ENCODE measurements around the gene RAE1. TPM values are rescaled to one million over a fixed set of nuclear protein-coding genes. Genes with fewer than 3 reads are reported as not detected.

Gene RAE1
- total and polyA plus RNA-seq, 2 experiments from 2014 or later, result 35.8 to 43.3 TPM

DNA sequence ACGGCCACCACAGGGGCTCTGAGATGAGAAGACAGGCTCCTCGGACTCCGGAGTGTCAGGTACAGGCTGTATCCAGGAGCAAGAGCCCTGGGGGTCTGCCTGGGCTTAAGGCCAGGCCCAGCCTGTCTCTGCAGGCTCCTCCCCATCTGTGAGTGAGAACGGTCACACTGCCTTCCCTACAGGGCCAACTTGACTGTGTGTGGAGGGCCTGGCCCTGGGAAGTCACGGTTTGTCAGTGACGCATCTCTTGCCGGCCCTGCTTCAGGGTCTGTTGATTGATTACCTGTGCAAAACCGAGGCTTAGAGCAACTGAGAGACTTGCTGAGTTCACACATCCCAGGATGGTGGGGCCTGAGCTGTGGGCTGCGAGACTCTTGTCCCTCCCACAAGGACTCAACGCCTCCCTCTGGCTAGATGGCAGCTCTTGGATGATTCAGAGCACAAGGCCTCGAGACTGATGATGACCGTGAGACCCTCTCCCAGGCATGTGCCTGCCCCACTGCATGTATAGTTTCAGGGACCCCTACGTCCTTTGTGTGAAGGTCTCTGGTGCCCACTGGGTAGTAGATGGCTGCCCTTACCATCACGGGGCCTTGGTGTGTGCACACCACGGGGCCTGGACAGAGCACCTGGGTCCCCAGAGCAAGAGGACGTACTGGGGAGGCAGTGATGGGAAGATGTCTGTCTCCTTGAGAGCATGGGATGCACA lies 46.1 kb downstream of the RAE1 start:
- H3K4me2 ChIP-seq, result no peak overlapping the region
- H3K27me3 ChIP-seq, result no peaks in the 10 kb centered on the region
- no peaks in the 10 kb centered on the region for H4K20me1 ChIP-seq (ENCODE audit: insufficient read depth, poor library complexity, severe bottlenecking)
- no peak for DNase-seq (ENCODE audit: low spot score)
- H3K27ac ChIP-seq, result no peak overlapping the region
- peaks cover 5% of the 10 kb centered on the region for H3K4me1 ChIP-seq (ENCODE audit: insufficient read depth)
- no peak overlapping the region for H2AFZ ChIP-seq
- WGBS (ENCODE audit: low lambda C conversion rate, missing lambda C conversion rate), result 82% methylated on average over 16 of the region's 16 CpGs
- no peaks in the 10 kb centered on the region for H3K9me3 ChIP-seq (ENCODE audit: low read depth)
- H3K9me2 ChIP-seq (replicated peaks; ENCODE audit: insufficient read depth), result no peaks in the 10 kb centered on the region
- peaks cover 1% of the 10 kb centered on the region for H3K79me2 ChIP-seq
- H3K4me3 ChIP-seq, result no peak overlapping the region
- H3K36me3 ChIP-seq (replicated peaks; ENCODE audit: insufficient read depth, low read depth), result no peaks in the 10 kb centered on the region
- no peak for TF ChIP-seq EZH2 (IDR thresholded peaks at IDR 0.05; ENCODE audit: borderline replicate concordance)
- TF ChIP-seq, protein P1, sequence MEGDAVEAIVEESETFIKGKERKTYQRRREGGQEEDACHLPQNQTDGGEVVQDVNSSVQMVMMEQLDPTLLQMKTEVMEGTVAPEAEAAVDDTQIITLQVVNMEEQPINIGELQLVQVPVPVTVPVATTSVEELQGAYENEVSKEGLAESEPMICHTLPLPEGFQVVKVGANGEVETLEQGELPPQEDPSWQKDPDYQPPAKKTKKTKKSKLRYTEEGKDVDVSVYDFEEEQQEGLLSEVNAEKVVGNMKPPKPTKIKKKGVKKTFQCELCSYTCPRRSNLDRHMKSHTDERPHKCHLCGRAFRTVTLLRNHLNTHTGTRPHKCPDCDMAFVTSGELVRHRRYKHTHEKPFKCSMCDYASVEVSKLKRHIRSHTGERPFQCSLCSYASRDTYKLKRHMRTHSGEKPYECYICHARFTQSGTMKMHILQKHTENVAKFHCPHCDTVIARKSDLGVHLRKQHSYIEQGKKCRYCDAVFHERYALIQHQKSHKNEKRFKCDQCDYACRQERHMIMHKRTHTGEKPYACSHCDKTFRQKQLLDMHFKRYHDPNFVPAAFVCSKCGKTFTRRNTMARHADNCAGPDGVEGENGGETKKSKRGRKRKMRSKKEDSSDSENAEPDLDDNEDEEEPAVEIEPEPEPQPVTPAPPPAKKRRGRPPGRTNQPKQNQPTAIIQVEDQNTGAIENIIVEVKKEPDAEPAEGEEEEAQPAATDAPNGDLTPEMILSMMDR (IDR thresholded peaks at IDR 0.05; ENCODE audit: poor library complexity), result no peak
- no peak for TF ChIP-seq EZH2phosphoT487 (IDR thresholded peaks at IDR 0.05; ENCODE audit: low read depth, severe bottlenecking, unreplicated experiment)

GRCh38 chr20:57397693-57398108 lies 46.6 kb downstream of the RAE1 start:
- no peaks in the 10 kb centered on the region for H3K9me3 ChIP-seq (ENCODE audit: low read depth)
- H3K9me2 ChIP-seq (replicated peaks; ENCODE audit: insufficient read depth), result no peaks in the 10 kb centered on the region
- no peak for DNase-seq (ENCODE audit: low spot score)
- no peaks in the 10 kb centered on the region for H4K20me1 ChIP-seq (ENCODE audit: insufficient read depth, poor library complexity, severe bottlenecking)
- H2AFZ ChIP-seq, result no peak overlapping the region
- H3K4me2 ChIP-seq, result no peak overlapping the region
- H3K79me2 ChIP-seq, result no peaks in the 10 kb centered on the region
- WGBS (ENCODE audit: low lambda C conversion rate, missing lambda C conversion rate), result 89% methylated on average over 13 of the region's 13 CpGs
- H3K27me3 ChIP-seq, result no peaks in the 10 kb centered on the region
- TF ChIP-seq, protein P1 (IDR thresholded peaks at IDR 0.05; ENCODE audit: poor library complexity), result no peak
- TF ChIP-seq EZH2phosphoT487 (IDR thresholded peaks at IDR 0.05; ENCODE audit: low read depth, severe bottlenecking, unreplicated experiment) (no peak), EZH2 (IDR thresholded peaks at IDR 0.05; ENCODE audit: borderline replicate concordance) (no peak)
- no peak overlapping the region for H3K27ac ChIP-seq
- no peaks in the 10 kb centered on the region for H3K36me3 ChIP-seq (replicated peaks; ENCODE audit: insufficient read depth, low read depth)
- no peak overlapping the region for H3K4me3 ChIP-seq
- no peaks in the 10 kb centered on the region for H3K4me1 ChIP-seq (ENCODE audit: insufficient read depth)

DNA sequence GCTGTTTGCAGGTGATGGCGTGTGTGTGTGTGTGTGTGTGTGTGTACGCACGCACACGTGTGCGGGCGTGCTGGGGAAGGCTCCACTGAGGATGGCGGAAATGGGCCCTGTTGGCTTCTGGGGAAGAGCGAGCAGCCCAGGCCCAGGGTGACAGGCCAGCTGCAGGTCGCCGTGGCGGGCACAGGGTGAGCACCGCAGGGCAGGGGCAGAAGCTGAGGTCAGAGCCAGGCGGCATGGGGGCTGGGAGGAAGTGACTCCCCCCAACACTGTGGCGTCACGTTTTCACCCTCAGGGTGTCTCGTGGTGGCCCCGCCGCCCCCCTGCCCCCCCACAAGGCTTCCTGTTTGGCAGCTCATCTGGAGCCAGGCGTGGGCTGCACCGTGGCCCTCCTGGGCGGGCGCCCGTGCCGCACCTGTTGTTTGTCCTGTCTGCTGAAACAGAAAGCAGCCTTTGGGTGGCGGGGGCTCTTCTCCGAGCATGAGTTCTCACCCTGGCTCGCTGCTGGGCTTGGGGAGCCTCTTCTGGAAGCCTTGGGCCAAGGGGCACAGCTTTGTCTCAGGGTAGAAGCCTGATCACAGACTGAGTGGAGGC lies 47.3 kb downstream of the RAE1 start:
- Histone ChIP-seq H3K4me2 (no peak overlapping the region), H3K36me3 (replicated peaks; ENCODE audit: insufficient read depth, low read depth) (no peaks in the 10 kb centered on the region), H3K4me1 (ENCODE audit: insufficient read depth) (no peaks in the 10 kb centered on the region), H4K20me1 (ENCODE audit: insufficient read depth, poor library complexity, severe bottlenecking) (no peaks in the 10 kb centered on the region), H3K9me3 (ENCODE audit: low read depth) (no peaks in the 10 kb centered on the region), H3K9me2 (replicated peaks; ENCODE audit: insufficient read depth) (no peaks in the 10 kb centered on the region), H2AFZ (no peak overlapping the region), H3K27ac (no peak overlapping the region), H3K79me2 (no peaks in the 10 kb centered on the region), H3K27me3 (no peaks in the 10 kb centered on the region), H3K4me3 (no peak overlapping the region)
- no peak for TF ChIP-seq EZH2 (IDR thresholded peaks at IDR 0.05; ENCODE audit: borderline replicate concordance)
- TF ChIP-seq, protein P1 (IDR thresholded peaks at IDR 0.05; ENCODE audit: poor library complexity), result no peak
- DNase-seq (ENCODE audit: low spot score), result no peak
- WGBS (ENCODE audit: low lambda C conversion rate, missing lambda C conversion rate), result 94% methylated on average over 22 of the region's 27 CpGs
